GM23338 (cell line): ENCODE results near the gene YIPF1. TPM values are rescaled to one million over a fixed set of nuclear protein-coding genes. Genes with fewer than 3 reads are reported as not detected.

Source experiments
- ATAC-seq: fragments of 200-7000 bp; cut with Tn5 transposase; 3 replicates; pipeline ENCODE4 v1.9.1; 2020
- DNase-seq: peaks from one replicate; pipeline ENCODE4 v3.0.0-alpha.2; 2015; ENCODE audit warnings: low spot score
- H2AFZ ChIP-seq: fragments of 200-600 bp; sonication (generic); 2 replicates; pipeline ENCODE4 v1.8.0; 2016; ENCODE audit warnings: antibody characterized with exemption, mild to moderate bottlenecking, moderate library complexity
- H3F3A ChIP-seq: fragments of 200-600 bp; sonication (generic); replicated peaks from 2 replicates; pipeline ENCODE4 v1.8.0; 2017; ENCODE audit warnings: antibody characterized with exemption, mixed run types, low read depth
- H3K27ac ChIP-seq: fragments of 200-600 bp; sonication (generic); 2 replicates; pipeline ENCODE4 v1.6.1; 2016; ENCODE audit warnings: low read depth
- H3K27me3 ChIP-seq: fragments of 200-600 bp; sonication (generic); 2 replicates; pipeline ENCODE4 v1.8.0; 2016; ENCODE audit warnings: mild to moderate bottlenecking, mixed run types, moderate library complexity; ENCODE audit not compliant: insufficient read depth
- H3K36me3 ChIP-seq: fragments of 200-600 bp; sonication (generic); 2 replicates; pipeline ENCODE4 v1.8.0; 2016; ENCODE audit warnings: mild to moderate bottlenecking; ENCODE audit not compliant: insufficient read depth
- H3K4me1 ChIP-seq: fragments of 200-600 bp; sonication (generic); 2 replicates; pipeline ENCODE4 v1.8.0; 2016; ENCODE audit warnings: mild to moderate bottlenecking, moderate library complexity; ENCODE audit not compliant: insufficient read depth
- H3K4me2 ChIP-seq: fragments of 200-600 bp; sonication (generic); 2 replicates; pipeline ENCODE4 v1.7.1; 2017; ENCODE audit warnings: mixed run types
- H3K4me3 ChIP-seq: fragments of 200-600 bp; sonication (generic); 2 replicates; pipeline ENCODE4 v1.6.1; 2016; ENCODE audit warnings: mixed run types
- H3K79me2 ChIP-seq: fragments of 200-600 bp; sonication (generic); replicated peaks from 2 replicates; pipeline ENCODE4 v1.8.0; 2017; ENCODE audit warnings: mild to moderate bottlenecking; ENCODE audit not compliant: insufficient read depth
- H3K9me2 ChIP-seq: fragments of 200-600 bp; sonication (generic); 2 replicates; pipeline ENCODE4 v1.8.0; 2017; ENCODE audit not compliant: insufficient read depth
- H4K20me1 ChIP-seq: fragments of 200-600 bp; sonication (generic); replicated peaks from 2 replicates; pipeline ENCODE4 v1.8.0; 2017; ENCODE audit warnings: mild to moderate bottlenecking; ENCODE audit not compliant: insufficient read depth
- H3K27ac Mint-ChIP-seq: 2 replicates; pipeline ENCODE4 v1.8.0; 2020; ENCODE audit warnings: inconsistent platforms, mild to moderate bottlenecking, moderate library complexity, mixed read lengths
- H3K27me3 Mint-ChIP-seq: 3 replicates; pipeline ENCODE4 v1.8.0; 2022; ENCODE audit warnings: low read depth, mild to moderate bottlenecking, moderate library complexity, mixed read lengths, inconsistent platforms; ENCODE audit not compliant: insufficient read depth, poor library complexity
- H3K36me3 Mint-ChIP-seq: 3 replicates; pipeline ENCODE4 v1.8.0; 2021; ENCODE audit warnings: low read depth, mild to moderate bottlenecking, inconsistent platforms, moderate library complexity, mixed read lengths
- H3K4me1 Mint-ChIP-seq: 3 replicates; pipeline ENCODE4 v1.8.0; 2020; ENCODE audit warnings: mild to moderate bottlenecking, inconsistent platforms, mixed read lengths
- H3K4me3 Mint-ChIP-seq: 3 replicates; pipeline ENCODE4 v1.8.0; 2021; ENCODE audit warnings: moderate library complexity, mild to moderate bottlenecking, inconsistent platforms, mixed read lengths
- H3K9me3 Mint-ChIP-seq: 3 replicates; pipeline ENCODE4 v1.8.0; 2020; ENCODE audit warnings: moderate library complexity, mild to moderate bottlenecking, inconsistent platforms, mixed read lengths
- CREB1 ChIP-seq: fragments of 250-450 bp; sonication (Bioruptor Pico); IDR thresholded peaks from 2 replicates; pipeline ENCODE4 v1.5.0; 2020; ENCODE audit warnings: low read depth, mild to moderate bottlenecking, moderate library complexity
- CTCF ChIP-seq, 2 experiments: fragments of 200-600 bp in 1 of 2; sonication (generic) in 1 of 2; conservative IDR thresholded peaks; 2 replicates each; pipeline versions ENCODE4 v1.5.1 to v1.6.1; 2016 to 2017; ENCODE audit warnings: antibody characterized with exemption in 2 of 2, low read depth in 2 of 2, mild to moderate bottlenecking in 2 of 2, moderate library complexity in 1 of 2
- ETS1 ChIP-seq: IDR thresholded peaks from 2 replicates; pipeline ENCODE4 v1.6.1; 2016; ENCODE audit warnings: antibody characterized with exemption
- EZH2 ChIP-seq: fragments of 200-600 bp; sonication (generic); IDR thresholded peaks from one replicate; pipeline ENCODE4 v1.8.0; 2017; ENCODE audit warnings: antibody characterized with exemption, mild to moderate bottlenecking, low read depth; ENCODE audit not compliant: unreplicated experiment
- EZH2phosphoT487 ChIP-seq: fragments of 200-600 bp; sonication (generic); IDR thresholded peaks from one replicate; pipeline ENCODE4 v1.8.1; 2018; ENCODE audit warnings: antibody characterized with exemption; ENCODE audit not compliant: unreplicated experiment
- JUNB ChIP-seq: IDR thresholded peaks from one replicate; pipeline ENCODE4 v1.6.1; 2016; ENCODE audit warnings: antibody characterized with exemption; ENCODE audit not compliant: unreplicated experiment
- NANOG ChIP-seq: IDR thresholded peaks from 2 replicates; pipeline ENCODE4 v1.6.1; 2016; ENCODE audit warnings: antibody characterized with exemption, borderline replicate concordance
- POLR2AphosphoS5 ChIP-seq: IDR thresholded peaks from 2 replicates; pipeline ENCODE4 v1.6.1; 2016; ENCODE audit warnings: antibody characterized with exemption, low read depth
- REST ChIP-seq: IDR thresholded peaks from one replicate; pipeline ENCODE4 v1.6.1; 2018; ENCODE audit warnings: antibody characterized with exemption; ENCODE audit not compliant: unreplicated experiment
- STAT1 ChIP-seq: IDR thresholded peaks from one replicate; pipeline ENCODE4 v1.6.1; 2016; ENCODE audit warnings: antibody characterized with exemption; ENCODE audit not compliant: unreplicated experiment
- ZNF114 ChIP-seq: fragments of 250-450 bp; sonication (Bioruptor Pico); IDR thresholded peaks from 2 replicates; pipeline ENCODE4 v1.5.0; 2020; ENCODE audit warnings: mild to moderate bottlenecking, moderate library complexity
- ZNF331 ChIP-seq: fragments of 250-450 bp; sonication (Bioruptor Pico); IDR thresholded peaks from 2 replicates; pipeline ENCODE4 v1.5.0; 2020; ENCODE audit warnings: low read depth, mild to moderate bottlenecking, moderate library complexity
- ZNF462 ChIP-seq: fragments of 250-450 bp; sonication (Bioruptor Pico); IDR thresholded peaks from 2 replicates; pipeline ENCODE4 v1.5.0; 2020; ENCODE audit warnings: mild to moderate bottlenecking, moderate library complexity
- polyA plus RNA-seq: library from polyadenylated mRNA; unstranded; fragments of >200 nt; fragmentation: Nextera tagmentation; extraction: Ambion mirVana; gene quantifications from 2 replicates; pipeline ENCODE4 v1.2.1, GENCODE V29; 2016
- total RNA-seq: library from RNA; depleted of rRNA; stranded (reverse); fragments of >200 nt; shearing (Covaris generic); gene quantifications from 2 replicates; pipeline ENCODE4 v1.2.3, GENCODE V29; 2014

Gene YIPF1
- total and polyA plus RNA-seq, 2 experiments from 2014 or later, result 14.1 to 24.0 TPM

- Mint-ChIP-seq H3K9me3 (0 out of 3 replicates have a peak, but pooled peaks cover 4% of the 10 kb centered on the region), H3K27me3 (no peaks in the 10 kb centered on the region), H3K36me3 (peaks cover 16% of the 10 kb centered on the region), H3K4me1 (peaks cover 23% of the 10 kb centered on the region), H3K27ac (no peak overlapping the region), H3K4me3 (no peak overlapping the region)
- H3K4me1 ChIP-seq, result peaks cover 22% of the 10 kb centered on the region
- H3K4me3 ChIP-seq, result no peak overlapping the region
- DNase-seq (no peak), ATAC-seq (no peak)
- H3K27ac ChIP-seq, result no peak overlapping the region
- no peaks in the 10 kb centered on the region for H3K27me3 ChIP-seq
- H3K79me2 ChIP-seq, result no peaks in the 10 kb centered on the region
- H3K36me3 ChIP-seq, result 0 out of 2 replicates have a peak, but pooled peaks cover 3% of the 10 kb centered on the region
- no peak overlapping the region for H3K4me2 ChIP-seq
- no peak for TF ChIP-seq NANOG
- no peak for TF ChIP-seq ZNF462 (CRISPR knock-in tag)
- TF ChIP-seq ZNF114, result no peak
- no peak for TF ChIP-seq EZH2phosphoT487
- TF ChIP-seq CTCF (conservative IDR thresholded peaks at IDR 0.05; ENCODE audit: low read depth in 2 of 2), result no peak
- no peak for TF ChIP-seq STAT1
- TF ChIP-seq REST, result no peak
- TF ChIP-seq ZNF331 (CRISPR knock-in tag), result no peak
- no peak for TF ChIP-seq EZH2
- no peak for TF ChIP-seq ETS1
- TF ChIP-seq JUNB, result no peak
- TF ChIP-seq CREB1 (CRISPR knock-in tag), result no peak
- TF ChIP-seq POLR2AphosphoS5, result no peak
- H3F3A ChIP-seq, result no peaks in the 10 kb centered on the region
- no peaks in the 10 kb centered on the region for H3K9me2 ChIP-seq
- no peak overlapping the region for H2AFZ ChIP-seq
- H4K20me1 ChIP-seq, result no peaks in the 10 kb centered on the region
Measured at GRCh38 chr1:53918343-53918742, 28.7 kb upstream of the YIPF1 start.
